Central memory CD8-positive, alpha-beta T cell (primary cell): ENCODE measurements around the gene RAD51B.
"Not testable (repeated sequence)": the region's sequence is repeated elsewhere in the genome, so short reads cannot be mapped to it uniquely, and the experiment has no call there.

Source experiments
- ATAC-seq: fragments of 150-1000 bp; cut with Tn5 transposase; replicated peaks from 2 replicates; pipeline ENCODE4 v1.10.0; 2022; ENCODE audit warnings: mild to moderate bottlenecking, moderate FRiP score, moderate number of reproducible peaks; ENCODE audit not compliant: poor library complexity, severe bottlenecking; ENCODE audit errors: extremely low read depth
- DNase-seq, 2 donors: peaks; one replicate each; pipeline ENCODE4 v3.0.0; 2021; ENCODE audit warnings: low spot score in 2 of 2
- H3K27ac Mint-ChIP-seq: one replicate; pipeline ENCODE4 v1.8.0; 2022; ENCODE audit warnings: low read depth, mild to moderate bottlenecking, moderate library complexity, mixed read lengths
- H3K27me3 Mint-ChIP-seq: one replicate; pipeline ENCODE4 v1.8.0; 2022; ENCODE audit warnings: mixed read lengths
- H3K36me3 Mint-ChIP-seq: one replicate; pipeline ENCODE4 v1.8.0; 2022; ENCODE audit warnings: mild to moderate bottlenecking, moderate library complexity, mixed read lengths; ENCODE audit not compliant: insufficient read depth
- H3K4me1 Mint-ChIP-seq: one replicate; pipeline ENCODE4 v1.8.0; 2022; ENCODE audit warnings: mixed read lengths
- H3K4me3 Mint-ChIP-seq: one replicate; pipeline ENCODE4 v1.8.0; 2022; ENCODE audit warnings: mild to moderate bottlenecking, moderate library complexity, mixed read lengths
- H3K9me3 Mint-ChIP-seq: one replicate; pipeline ENCODE4 v1.8.0; 2022; ENCODE audit warnings: mixed read lengths

The RAD51B gene

DNA sequence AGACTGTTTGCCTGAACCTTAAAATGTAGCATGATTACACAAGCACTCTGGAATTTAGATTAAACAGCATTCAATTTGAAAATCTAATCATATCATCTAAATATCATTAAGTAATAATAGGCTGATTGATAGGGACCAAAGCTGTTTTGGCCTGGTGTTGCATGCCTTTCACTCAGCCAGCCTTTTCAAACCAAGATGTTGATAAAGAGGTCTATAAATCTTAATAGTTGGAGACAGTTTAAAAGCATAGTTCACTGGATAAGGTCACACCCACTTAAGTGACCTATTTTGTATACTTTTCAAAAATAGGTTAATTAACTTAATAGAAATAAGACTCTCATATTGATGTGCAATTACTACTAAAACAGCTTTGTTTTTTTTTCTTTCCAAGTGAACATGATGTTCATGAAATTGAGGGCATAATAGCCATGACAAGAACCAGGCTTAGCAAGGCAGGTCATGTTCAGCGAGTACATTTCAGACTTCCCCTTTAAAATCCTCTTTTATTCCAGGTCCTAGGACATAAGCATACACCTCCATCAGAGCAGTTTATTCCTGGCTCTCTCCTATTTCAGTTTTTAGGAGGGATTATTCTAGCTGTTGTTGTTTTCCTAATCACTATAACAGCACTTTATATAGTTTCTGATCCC lies 349.0 kb downstream of the RAD51B start:
- DNase-seq = no peak

DNA sequence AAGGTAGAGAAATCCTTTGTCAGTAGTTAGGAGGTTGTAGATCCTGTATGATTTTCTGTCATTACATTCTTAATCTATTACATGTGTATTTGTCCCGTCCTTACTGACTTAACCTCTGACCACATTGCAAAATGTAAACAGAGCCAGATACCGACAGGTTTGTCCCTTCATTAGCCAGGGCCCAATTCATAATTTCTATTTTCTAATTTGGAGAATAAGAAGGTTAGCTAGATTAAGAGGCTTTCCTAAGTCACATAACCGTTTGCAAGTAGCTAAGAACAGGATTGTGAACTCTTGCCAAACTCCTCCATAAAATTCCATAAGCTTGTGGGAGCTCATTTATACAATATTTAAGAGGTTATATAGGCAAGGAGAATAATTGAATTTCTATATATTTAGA lies 352.6 kb downstream of the RAD51B start:
- DNase-seq = no peak
- Mint-ChIP-seq H3K27me3 (no peaks in the 10 kb centered on the region), H3K36me3 (no peaks in the 10 kb centered on the region), H3K27ac (no peak overlapping the region), H3K4me1 (no peaks in the 10 kb centered on the region), H3K9me3 (no peaks in the 10 kb centered on the region), H3K4me3 (no peak overlapping the region)
- no peak for ATAC-seq

More for the DNA sequence above, 349.0 kb downstream of the RAD51B start:
- no peaks in the 10 kb centered on the region for H3K9me3 Mint-ChIP-seq
- no peak for ATAC-seq
- H3K27ac Mint-ChIP-seq = no peak overlapping the region
- H3K4me3 Mint-ChIP-seq = no peak overlapping the region
- H3K27me3 Mint-ChIP-seq = no peaks in the 10 kb centered on the region
- no peaks in the 10 kb centered on the region for H3K4me1 Mint-ChIP-seq
- no peaks in the 10 kb centered on the region for H3K36me3 Mint-ChIP-seq

DNA sequence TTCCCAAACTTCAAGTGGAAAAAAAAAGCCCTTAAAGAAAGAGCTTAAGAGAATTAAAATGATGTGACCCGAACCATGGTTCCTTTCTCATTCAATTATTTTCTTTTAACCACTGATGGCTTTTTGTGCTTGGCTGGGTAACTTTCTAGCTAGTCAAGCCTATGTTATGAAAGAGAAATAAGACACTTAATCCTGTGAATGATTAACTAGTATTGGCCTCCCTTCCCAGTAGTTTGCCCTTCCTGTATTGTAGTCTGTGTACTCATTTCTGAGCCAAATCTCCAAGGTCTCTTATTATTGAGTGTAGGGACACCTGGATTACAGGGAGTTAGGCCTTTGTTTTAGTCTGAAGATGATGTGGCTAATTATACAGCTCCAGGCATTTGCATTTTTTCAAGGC lies 353.0 kb downstream of the RAD51B start:
- Mint-ChIP-seq H3K27ac (no peak overlapping the region), H3K27me3 (no peaks in the 10 kb centered on the region), H3K4me1 (no peaks in the 10 kb centered on the region), H3K4me3 (no peak overlapping the region), H3K9me3 (no peaks in the 10 kb centered on the region), H3K36me3 (no peaks in the 10 kb centered on the region)
- DNase-seq (no peak), ATAC-seq (no peak)

DNA sequence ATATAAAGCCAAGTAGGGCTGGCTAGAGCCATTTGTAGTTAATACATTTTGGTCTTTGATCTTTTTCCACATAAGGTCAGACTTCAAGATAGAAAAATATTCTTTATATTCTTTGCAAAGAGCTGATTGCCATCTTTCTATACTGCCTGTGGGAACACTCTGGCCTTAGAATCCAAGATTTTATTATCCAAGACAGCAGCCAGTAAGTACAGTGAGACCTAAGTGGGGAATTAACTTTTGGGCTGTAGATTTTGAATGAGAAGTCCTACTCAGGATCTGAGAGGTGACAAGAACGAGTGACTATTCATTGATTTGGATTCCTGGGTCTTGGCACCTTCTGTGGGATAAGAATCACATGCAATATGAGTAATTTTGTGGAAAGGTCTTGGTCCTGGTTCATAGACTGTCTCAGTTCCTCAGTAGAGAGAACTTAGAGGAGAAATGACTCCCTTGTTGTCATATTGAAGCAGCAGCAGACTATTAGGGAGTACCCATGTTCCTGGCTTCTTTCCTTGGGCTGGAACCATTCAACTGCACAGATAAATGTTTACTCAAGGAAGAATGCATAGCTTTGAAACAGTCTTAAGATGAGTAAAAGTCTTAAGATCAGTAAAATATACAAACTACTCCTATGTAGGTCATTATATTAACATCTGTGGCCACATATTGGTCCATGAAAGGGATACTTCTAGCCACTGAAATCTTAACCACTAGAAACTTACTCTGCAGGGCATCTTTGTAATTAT lies 353.8 kb downstream of the RAD51B start:
- H3K27me3 Mint-ChIP-seq = no peaks in the 10 kb centered on the region
- no peak for ATAC-seq
- DNase-seq = no peak

DNA sequence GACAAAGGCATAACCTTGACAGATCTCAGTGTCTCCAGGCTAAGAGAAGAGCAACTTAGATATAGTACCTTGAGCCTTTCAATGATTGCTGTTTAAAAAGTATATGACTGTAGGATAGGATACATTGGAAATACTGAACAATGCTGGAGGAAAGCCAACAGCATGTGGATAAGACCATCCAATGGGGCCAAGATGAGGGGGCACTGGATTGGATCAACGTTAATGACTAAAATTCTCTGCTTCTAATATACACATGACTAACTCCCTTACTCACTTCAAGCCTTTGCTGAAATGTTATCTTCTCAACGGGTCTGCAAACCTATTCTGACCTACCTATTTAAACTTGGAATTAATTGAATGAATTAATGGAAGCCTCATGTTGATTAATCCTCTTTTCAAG lies 354.9 kb downstream of the RAD51B start:
- DNase-seq (no peak), ATAC-seq (no peak)
- H3K4me3 Mint-ChIP-seq = no peak overlapping the region
- no peak overlapping the region for H3K27ac Mint-ChIP-seq
- H3K27me3 Mint-ChIP-seq = no peaks in the 10 kb centered on the region
- H3K36me3 Mint-ChIP-seq = no peaks in the 10 kb centered on the region
- no peaks in the 10 kb centered on the region for H3K4me1 Mint-ChIP-seq
- H3K9me3 Mint-ChIP-seq = no peaks in the 10 kb centered on the region

More for the DNA sequence above, 353.8 kb downstream of the RAD51B start:
- H3K9me3 Mint-ChIP-seq = no peaks in the 10 kb centered on the region
- H3K4me1 Mint-ChIP-seq = no peaks in the 10 kb centered on the region
- no peaks in the 10 kb centered on the region for H3K36me3 Mint-ChIP-seq
- H3K27ac Mint-ChIP-seq = no peak overlapping the region
- no peak overlapping the region for H3K4me3 Mint-ChIP-seq

DNA sequence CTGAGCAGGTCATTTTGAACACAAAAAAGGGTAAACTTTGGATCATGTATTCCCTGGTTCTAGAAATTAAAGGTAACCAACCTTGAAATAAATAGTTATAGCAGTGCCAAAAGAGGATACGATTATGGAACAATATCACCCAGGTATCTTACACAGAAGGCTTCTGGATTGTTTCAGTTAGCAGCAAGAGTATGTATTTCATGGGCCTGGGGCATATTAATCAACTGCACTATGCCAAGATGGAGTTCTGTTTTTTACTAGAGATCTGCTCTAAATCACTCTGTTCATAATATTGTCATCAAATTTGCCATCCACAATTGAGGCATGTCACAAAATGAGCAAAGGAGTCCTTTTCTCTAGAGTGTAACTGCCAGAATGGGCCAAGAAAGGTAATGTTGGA lies 357.1 kb downstream of the RAD51B start:
- H3K27ac Mint-ChIP-seq = no peak overlapping the region
- H3K4me1 Mint-ChIP-seq = no peaks in the 10 kb centered on the region
- DNase-seq (no peak), ATAC-seq (no peak)
- H3K4me3 Mint-ChIP-seq = no peak overlapping the region
- H3K9me3 Mint-ChIP-seq = no peaks in the 10 kb centered on the region
- no peaks in the 10 kb centered on the region for H3K27me3 Mint-ChIP-seq
- H3K36me3 Mint-ChIP-seq = no peaks in the 10 kb centered on the region

DNA sequence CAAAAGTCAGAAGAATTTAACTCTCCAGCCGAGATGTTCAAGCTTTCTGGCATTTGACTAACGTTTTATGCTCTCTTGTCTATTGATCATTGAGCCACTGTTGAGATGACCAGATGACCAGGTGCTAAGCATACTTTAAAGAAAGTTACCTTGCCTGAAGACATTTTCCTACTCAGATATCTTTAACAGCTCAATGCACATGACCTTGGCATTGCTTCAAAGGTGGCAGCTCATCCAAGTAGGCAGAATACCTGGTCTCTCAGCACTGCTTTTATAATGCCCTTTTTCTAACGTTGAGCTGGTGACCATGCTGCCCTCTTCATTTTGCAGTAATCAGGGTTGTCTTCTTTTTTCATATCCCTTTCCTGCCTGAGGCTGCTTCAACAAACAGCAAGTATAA lies 358.1 kb downstream of the RAD51B start:
- DNase-seq (no peak), ATAC-seq (no peak)
- no peak overlapping the region for H3K4me3 Mint-ChIP-seq
- no peaks in the 10 kb centered on the region for H3K27me3 Mint-ChIP-seq
- peaks cover 1% of the 10 kb centered on the region for H3K36me3 Mint-ChIP-seq
- H3K27ac Mint-ChIP-seq = no peak overlapping the region
- no peaks in the 10 kb centered on the region for H3K9me3 Mint-ChIP-seq
- peaks cover 6% of the 10 kb centered on the region for H3K4me1 Mint-ChIP-seq

DNA sequence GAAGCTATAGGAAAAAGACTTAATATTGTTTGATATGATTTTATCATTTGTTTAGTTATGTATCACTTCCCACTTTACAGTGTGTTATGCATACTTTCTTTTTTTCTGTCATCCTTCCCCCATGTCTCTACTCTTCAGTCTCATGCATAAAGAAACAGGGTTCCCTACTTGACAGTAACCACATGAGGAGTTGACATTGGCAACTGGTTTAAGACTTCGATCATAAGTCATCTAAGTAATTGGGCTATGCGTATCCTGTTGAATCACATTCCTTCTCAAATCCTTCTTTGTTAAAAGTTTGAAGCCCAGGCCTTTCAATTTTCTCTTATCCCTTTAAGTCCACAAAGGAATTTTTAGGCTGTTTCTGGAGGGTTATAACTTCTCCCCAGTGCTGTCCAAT lies 358.7 kb downstream of the RAD51B start:
- H3K4me1 Mint-ChIP-seq = peaks cover 10% of the 10 kb centered on the region
- no peaks in the 10 kb centered on the region for H3K27me3 Mint-ChIP-seq
- H3K4me3 Mint-ChIP-seq = no peak overlapping the region
- ATAC-seq (no peak), DNase-seq (no peak)
- peaks cover 1% of the 10 kb centered on the region for H3K36me3 Mint-ChIP-seq
- no peaks in the 10 kb centered on the region for H3K9me3 Mint-ChIP-seq
- no peak overlapping the region for H3K27ac Mint-ChIP-seq

DNA sequence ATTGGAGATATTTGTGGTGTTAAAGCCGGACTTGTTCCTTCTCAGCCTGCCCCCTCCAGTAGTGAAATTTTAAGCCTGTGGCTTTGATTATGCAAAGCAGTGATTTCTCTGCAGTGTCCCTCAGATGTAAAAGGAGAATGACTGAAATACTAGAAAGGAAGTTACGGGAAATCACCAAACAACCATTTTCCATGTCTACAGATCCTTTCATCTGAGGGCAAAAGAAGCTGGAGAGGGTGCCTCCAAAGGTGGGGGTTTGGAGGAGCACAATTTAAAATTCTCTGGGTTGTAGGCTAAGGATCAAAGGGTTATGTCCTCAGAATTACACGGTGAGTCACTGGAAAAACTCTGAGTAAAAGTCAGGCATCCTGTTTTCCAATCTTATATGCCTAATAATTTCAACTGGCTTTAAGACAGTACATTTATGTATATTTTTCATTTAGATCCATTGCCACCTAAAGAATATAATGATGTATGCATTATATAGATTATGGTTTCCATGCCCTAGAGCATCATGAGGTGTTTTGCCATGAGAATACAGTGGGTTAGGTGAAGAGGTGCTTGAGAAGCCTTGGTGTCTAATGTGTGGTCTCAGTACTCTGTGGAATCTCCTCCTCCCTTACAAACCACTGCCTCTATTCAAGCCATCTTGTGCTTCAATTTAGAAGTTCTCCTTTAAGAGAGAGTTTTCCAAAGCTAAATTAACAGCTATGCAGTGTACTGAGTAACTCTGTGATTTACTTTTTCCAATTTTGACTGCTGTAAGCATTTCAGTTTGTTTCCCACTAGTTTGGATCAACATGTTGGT lies 362.1 kb downstream of the RAD51B start:
- no peak for ATAC-seq
- peaks cover 10% of the 10 kb centered on the region for H3K4me1 Mint-ChIP-seq
- no peaks in the 10 kb centered on the region for H3K9me3 Mint-ChIP-seq
- H3K36me3 Mint-ChIP-seq = peaks cover 1% of the 10 kb centered on the region
- H3K27ac Mint-ChIP-seq = no peak overlapping the region
- H3K4me3 Mint-ChIP-seq = no peak overlapping the region
- no peaks in the 10 kb centered on the region for H3K27me3 Mint-ChIP-seq
- no peak for DNase-seq

DNA sequence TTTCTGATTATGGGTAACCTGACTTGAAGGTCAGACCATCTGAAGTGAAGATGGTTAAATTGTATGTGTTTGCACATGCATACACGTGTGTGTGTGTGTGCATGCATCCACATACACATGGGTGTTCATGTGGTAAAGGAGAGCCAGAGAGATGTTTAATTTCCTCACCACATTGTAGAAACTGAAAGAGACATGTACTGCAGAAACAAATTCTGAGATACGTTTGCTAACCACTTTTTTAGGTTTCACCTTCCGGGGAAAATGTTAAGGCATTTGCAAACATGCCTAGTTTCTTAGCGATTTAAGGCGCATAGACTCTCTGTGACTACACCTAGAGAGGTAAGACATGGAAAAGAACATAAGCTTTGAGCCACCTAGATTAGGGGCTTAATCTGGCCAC lies 362.9 kb downstream of the RAD51B start:
- H3K9me3 Mint-ChIP-seq = no peaks in the 10 kb centered on the region
- H3K36me3 Mint-ChIP-seq = peaks cover 1% of the 10 kb centered on the region
- no peak overlapping the region for H3K4me3 Mint-ChIP-seq
- peaks cover 10% of the 10 kb centered on the region for H3K4me1 Mint-ChIP-seq
- no peak for DNase-seq
- ATAC-seq = no peak
- H3K27me3 Mint-ChIP-seq = no peaks in the 10 kb centered on the region
- no peak overlapping the region for H3K27ac Mint-ChIP-seq

DNA sequence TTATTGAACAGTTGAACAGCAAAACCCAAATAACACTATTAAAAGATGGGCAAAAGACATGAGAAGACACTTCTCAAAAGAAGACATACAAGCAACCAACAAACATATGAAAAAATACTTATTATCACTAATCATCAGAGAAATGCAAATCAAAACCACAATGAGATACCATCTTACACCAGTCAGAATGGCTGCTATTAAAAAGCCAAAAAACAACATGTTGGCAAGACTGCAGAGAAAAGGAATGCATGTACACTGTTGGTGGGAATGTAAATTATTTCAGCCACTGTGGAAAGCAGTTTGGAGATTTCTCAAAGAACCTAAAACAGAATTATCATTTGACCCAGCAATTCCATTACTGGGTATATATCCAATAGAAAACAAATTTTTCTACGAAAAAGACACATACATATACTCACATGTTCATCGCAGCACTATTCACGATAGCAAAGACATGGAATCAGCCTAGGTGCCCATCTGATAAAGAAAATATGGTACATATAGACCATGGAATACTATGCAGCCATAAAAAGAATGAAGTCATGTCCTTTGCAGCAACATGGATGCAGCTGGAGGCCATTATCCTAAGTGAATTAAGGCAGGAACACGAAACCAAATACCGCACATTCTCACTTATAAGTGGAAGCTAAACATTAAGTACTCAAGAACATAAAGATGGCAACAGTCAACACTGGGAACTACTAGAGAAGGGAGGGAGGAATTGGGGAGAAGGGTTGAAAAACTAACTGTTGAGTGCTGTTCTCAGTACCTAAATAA lies 367.1 kb downstream of the RAD51B start:
- not testable (repeated sequence) for H3K9me3 Mint-ChIP-seq, H3K4me3 Mint-ChIP-seq, H3K27me3 Mint-ChIP-seq, H3K27ac Mint-ChIP-seq, H3K36me3 Mint-ChIP-seq, ATAC-seq, DNase-seq
- peaks cover 10% of the 10 kb centered on the region for H3K4me1 Mint-ChIP-seq

DNA sequence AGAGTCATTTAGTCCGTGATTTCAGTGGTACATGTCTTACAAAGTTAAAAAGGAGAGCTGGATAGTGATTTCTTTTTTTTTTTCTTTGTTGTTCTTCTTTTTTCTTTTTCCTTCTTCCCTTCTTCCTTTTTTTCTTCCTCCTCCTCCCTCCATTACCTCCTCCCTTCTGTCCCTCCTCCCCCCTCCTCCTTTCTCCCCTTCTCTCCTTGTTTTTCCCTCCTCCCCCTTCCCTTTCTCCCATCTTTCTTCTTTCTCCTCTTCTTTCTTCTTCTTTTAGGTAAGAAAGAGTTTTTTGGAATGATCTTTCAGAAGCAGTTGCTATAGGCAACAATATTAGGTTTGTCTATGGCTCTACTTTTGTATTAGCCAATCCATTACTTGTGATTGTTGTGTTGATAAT lies 368.6 kb downstream of the RAD51B start:
- H3K27ac Mint-ChIP-seq = no peak overlapping the region

More for the DNA sequence above, 368.6 kb downstream of the RAD51B start:
- H3K4me1 Mint-ChIP-seq = no peaks in the 10 kb centered on the region
- no peaks in the 10 kb centered on the region for H3K9me3 Mint-ChIP-seq
- DNase-seq (no peak), ATAC-seq (no peak)
- H3K27me3 Mint-ChIP-seq = no peaks in the 10 kb centered on the region
- H3K36me3 Mint-ChIP-seq = no peaks in the 10 kb centered on the region
- no peak overlapping the region for H3K4me3 Mint-ChIP-seq
